Ishikawa (cell line): ENCODE results near the gene MRPL48.

Experiments
- CREB1 ChIP-seq: IDR thresholded peaks from 2 replicates; pipeline ENCODE4 v1.6.1; 2012; ENCODE audit warnings: low read depth
- EGR1 ChIP-seq: IDR thresholded peaks from 2 replicates; pipeline ENCODE4 v1.6.1; 2012
- EP300 ChIP-seq: IDR thresholded peaks from 2 replicates; pipeline ENCODE4 v1.6.1; 2012; ENCODE audit warnings: borderline replicate concordance
- RAD21 ChIP-seq: IDR thresholded peaks from 2 replicates; pipeline ENCODE4 v1.6.1; 2012; ENCODE audit warnings: low read depth
- TAF1 ChIP-seq: IDR thresholded peaks from 2 replicates; pipeline ENCODE4 v1.6.1; 2012; ENCODE audit warnings: low read depth, mild to moderate bottlenecking

DNA sequence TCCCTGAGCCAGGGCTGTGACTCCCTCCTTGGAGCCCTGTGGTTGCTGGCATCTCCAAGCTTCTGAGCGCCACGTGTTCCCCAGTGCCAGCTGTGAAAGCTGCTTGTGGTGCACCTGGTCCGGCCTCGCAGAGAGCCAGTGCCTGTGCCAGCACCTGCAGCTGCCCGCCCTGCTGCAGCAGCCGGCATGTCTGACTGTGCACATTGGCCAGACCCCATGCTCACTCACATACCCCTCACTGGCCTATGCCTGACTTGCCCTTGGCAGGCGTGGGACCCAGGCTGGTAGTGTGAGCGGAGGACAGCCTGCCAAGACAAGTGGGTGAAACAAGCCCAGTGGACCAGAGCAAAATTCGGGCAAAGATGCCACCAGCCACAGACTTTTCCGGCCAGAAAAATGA is 9.8 kb downstream of the MRPL48 start:
- no peak for TF ChIP-seq EGR1
- no peak for TF ChIP-seq TAF1
- TF ChIP-seq CREB1: no peak
- TF ChIP-seq RAD21: no peak
- no peak for TF ChIP-seq EP300
